ENCODE results near the gene TAF13.
"Not testable (repeated sequence)": the region's sequence is repeated elsewhere in the genome, so short reads cannot be mapped to it uniquely, and the experiment has no call there.

TAF13 gene

GRCh38 chr1:109045595-109045994, 30.2 kb downstream of the TAF13 start:
- DNase-seq, result no peak

- peak; percentile 97 for DNase-seq
These were observed 34.0 kb downstream of the TAF13 start, which contains the start of gene WDR47 for GRCh38 chr1:109041621-109042468. TSS of gene WDR47 (minus strand) at chr1:109042102. CDS start at chr1:109023512, 18,590 bp downstream.

- DNase-seq, result peak; percentile 79
These were observed 34.7 kb downstream of the TAF13 start for GRCh38 chr1:109040989-109041620.

- DNase-seq, result no peak
These were observed 35.2 kb downstream of the TAF13 start for GRCh38 chr1:109040627-109040988.

GRCh38 chr1:109034382-109034781, 41.4 kb downstream of the TAF13 start:
- no peak for DNase-seq

- not testable (repeated sequence) for DNase-seq
These were observed 46.3 kb downstream of the TAF13 start for GRCh38 chr1:109029493-109029892.

GRCh38 chr1:109027841-109028240, 48.0 kb downstream of the TAF13 start:
- DNase-seq, result no peak

GRCh38 chr1:109025694-109026093, 50.1 kb downstream of the TAF13 start:
- DNase-seq, result no peak

- no peak for DNase-seq
These were observed 51.2 kb downstream of the TAF13 start for GRCh38 chr1:109024646-109025045.

GRCh38 chr1:109020693-109021257, 55.0 kb downstream of the TAF13 start:
- no peak for DNase-seq

- DNase-seq, result not testable (repeated sequence)
These were observed 58.1 kb downstream of the TAF13 start for GRCh38 chr1:109017719-109018118.

- no peak for DNase-seq
These were observed 58.7 kb downstream of the TAF13 start for GRCh38 chr1:109017134-109017533.
